ENCODE measurements around the gene OR52I1.
A peak's percentile ranks its signal among the peaks of the same experiment; 100 is the strongest.

Gene OR52I1

DNA sequence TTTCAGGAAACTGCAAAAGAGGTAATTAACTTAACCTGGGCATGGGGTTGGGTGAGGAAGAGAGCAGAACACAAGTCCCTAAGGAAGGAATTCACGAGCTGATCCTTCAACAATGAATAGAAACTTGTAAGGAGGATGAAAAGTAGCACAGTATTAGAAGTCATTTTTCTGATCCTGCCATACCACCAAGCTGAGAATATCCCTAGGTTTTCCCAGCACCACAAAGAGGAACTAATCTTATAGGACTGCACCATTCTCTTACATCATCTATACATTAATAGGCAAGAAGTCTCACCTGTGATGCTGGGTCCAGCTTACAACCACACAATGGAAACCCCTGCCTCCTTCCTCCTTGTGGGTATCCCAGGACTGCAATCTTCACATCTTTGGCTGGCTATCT is at the start of gene OR52I1:
OR52I1 (plus strand) TSS at position 301 of the 400 bp plus-strand sequence; CDS start at position 301, 0 bp downstream.
- no peak for DNase-seq

DNA sequence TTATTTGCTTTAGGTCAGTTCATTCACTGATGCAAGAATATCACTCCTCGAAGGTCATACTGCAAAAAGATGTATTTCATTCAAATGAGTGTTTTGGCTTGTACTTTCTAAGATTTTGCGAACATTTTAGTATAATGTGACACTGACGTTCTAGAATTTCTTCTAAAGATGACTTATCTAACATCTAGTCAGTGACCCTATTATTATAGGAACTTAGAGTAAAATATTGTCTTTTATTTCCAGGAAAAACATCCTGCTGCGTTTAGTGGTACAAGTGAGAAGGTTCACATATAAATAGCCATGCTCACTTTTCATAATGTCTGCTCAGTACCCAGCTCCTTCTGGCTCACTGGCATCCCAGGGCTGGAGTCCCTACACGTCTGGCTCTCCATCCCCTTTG is 48.9 kb upstream of the OR52I1 start, which contains the start of gene OR52M1:
OR52M1 (plus strand) TSS at position 301 of the 400 bp plus-strand sequence; CDS start at position 301, 0 bp downstream.
- no peak for DNase-seq

DNA sequence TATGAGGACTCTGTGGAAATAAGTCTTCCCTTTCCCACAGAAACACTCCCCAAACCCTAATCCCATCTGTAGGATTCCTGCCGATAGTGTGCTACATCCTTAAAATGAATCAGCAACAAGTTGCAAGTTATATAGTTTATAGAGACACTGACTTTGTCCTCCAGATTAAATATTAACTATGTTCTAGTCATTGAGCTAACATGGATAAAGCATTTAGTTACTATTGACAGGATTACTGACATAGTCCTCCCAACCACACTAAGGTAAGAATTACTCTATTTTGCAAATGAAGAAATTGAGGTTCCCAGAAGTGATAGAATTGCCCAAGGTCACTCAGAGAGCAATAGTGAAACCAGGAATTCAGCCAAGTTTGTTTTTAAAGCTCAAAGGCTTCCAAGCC is 47.0 kb upstream of the OR52I1 start:
- no peak for DNase-seq

- no peak for DNase-seq
Measured at GRCh38 chr11:4547416-4547815, 46.4 kb upstream of the OR52I1 start.

DNA sequence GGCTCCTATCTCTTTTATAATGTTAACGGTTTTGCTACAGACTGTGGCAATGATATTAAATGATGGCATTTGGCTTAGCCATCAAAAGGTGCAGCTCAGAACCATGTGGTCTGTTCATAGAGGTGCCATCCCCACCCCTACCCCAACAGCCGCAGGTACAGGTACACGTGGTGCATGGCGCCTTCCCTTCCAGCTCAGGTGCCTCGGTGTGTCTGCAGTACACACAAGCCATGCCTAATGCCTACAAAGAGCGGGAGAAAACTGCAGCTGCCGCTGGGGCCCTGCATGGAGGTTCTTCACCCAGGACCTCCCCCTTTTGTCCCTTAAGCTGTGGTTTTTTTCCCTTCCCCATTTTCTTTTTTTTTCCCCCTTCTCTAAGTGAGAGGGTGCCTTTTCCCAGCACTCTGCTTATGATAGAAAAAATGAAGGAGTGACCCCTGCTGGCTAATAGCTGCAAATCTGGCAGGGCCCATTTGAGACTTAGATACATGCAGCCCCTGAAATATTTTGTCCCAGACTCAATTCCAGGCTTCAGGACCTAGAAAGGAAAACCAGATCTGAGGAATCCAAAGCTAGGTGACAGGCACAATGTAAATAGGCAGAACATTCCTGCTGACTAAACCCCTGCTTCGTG is 42.4 kb upstream of the OR52I1 start:
- DNase-seq, result peak; percentile 2

DNA sequence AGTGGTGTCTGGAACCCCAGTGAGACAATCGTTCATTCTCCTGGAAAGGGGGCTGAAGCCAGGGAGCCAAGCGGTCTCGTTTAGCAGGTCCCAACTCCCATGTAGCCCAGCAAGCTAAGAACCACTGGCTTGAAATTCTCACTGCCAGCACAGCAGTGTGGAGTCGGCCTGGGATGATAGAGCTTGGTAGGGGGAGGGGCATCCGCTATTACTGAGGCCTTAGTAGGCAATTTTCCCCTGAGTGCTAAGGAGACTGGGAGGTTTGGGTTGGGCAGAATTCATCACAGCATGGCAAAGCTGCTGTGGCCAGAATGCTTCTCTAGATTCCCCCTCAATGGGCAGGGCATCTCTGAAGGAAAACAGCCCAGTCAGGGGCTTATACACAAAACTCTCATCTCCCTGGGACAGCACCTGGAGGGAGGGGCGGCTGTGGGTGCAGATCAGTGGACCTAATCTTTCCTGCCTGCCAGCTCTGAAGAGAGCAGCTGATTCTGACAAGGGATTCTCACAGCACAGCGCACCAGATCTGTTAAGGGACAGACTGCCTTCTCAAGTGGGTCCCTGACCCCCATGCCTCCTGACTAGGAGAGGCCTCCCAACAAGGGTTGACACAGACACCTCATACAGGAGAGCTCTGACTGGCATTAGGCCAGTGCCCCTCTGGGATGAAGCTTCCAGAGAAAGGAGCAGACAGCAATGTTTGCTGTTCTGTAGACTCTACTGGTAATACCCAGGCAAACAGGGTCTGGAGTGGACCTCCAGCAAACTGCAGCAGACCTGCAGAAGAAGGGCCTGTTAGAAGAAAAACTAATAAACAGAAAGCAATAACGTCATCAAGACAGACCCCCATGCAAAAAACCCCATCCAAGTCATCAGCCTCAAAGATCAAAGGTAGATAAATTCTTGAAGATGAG is 34.1 kb upstream of the OR52I1 start:
- DNase-seq, result no peak

DNA sequence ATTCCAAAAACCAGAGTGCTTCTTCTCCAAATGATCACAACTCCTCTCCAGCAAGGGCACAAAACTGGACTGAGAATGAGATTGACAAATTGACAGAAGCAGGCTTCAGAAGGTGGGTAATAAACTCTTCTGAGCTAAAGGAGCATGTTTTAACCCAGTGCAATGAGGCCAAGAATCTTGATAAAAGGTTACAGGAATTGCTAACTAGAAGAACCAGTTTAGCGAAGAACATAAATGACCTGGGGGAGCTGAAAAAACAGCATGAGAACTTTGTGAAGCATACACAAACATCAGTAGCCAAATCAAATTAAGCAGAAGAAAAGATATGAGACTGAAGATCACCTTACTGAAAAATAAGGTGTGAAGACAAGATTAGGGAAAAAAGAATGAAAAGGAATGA is 33.4 kb upstream of the OR52I1 start:
- DNase-seq, result no peak

DNA sequence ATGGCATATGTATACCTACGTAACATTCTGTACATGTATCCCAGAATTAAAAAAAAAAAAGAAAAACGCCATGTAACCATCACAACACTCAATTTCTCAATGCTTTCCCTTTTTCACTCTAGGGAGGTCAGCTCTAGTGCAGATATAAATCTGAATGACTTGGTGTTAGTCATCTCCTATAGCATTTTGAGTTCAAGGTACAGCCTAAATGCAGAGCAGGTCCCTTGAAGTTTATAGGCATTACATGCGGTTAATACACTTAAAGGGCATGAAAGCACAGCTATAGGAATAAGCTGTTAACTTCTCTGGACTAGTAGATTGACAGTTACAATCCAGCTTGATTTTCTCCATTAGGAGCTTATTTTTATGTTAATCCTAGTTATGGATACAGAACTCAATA is 28.5 kb upstream of the OR52I1 start:
- no peak for DNase-seq

DNA sequence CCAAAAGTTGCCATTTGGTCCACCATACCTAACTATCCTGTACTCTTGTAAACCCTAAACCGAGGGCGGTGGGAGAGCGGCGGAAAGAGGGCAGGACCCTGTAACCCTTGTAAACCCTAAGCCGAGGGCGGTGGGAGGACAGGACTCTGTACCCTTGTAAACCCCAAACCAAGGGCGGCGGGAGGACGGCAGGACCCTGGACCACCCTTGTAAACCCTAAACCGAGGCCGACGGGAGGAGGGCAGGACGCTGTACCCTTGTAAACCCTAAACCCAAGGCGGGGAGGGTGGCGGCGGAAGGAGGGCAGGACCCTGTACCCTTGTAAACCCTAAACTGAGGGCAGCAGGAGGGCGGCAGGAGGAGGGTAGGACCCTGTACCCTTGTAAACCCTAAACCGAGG is 24.8 kb upstream of the OR52I1 start:
- DNase-seq, result no peak

DNA sequence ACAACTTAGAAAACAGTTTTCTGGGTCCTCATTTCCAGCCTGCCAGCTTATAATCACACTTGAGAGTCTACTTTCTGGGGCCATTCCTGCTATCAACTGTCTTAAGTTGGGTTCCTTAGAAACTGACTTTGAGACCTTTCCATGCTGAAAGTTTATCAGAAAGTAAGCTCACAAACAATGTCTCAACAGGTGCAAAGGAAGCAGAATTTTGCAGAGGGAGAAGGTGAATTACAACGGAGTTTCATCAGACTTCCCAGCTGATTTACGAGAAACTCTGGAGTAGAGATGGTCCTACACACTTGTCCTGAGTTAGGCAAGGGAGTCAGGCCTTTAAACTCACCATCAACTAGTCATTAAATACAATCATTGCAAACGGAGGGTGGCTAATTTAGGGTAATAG is 17.0 kb upstream of the OR52I1 start:
- DNase-seq, result no peak

DNA sequence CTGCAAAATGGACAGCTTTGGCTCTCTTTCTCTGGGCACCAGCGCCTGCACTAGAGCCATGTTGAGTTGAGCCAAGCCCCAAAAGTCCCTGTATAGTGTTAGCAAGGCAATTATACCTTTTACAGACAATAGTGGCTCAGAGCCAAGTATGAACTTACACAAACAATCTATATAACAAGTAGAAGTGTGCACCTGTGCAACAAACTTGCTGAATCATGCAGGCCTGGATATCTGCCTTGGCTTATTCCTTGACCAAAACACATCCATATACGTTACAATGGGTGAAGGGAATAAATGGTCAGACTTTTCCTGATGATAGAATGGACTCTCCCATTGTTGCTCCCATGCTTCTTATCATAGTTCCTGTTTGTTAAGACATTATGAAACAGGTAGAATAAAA is 16.1 kb upstream of the OR52I1 start:
- no peak for DNase-seq

DNA sequence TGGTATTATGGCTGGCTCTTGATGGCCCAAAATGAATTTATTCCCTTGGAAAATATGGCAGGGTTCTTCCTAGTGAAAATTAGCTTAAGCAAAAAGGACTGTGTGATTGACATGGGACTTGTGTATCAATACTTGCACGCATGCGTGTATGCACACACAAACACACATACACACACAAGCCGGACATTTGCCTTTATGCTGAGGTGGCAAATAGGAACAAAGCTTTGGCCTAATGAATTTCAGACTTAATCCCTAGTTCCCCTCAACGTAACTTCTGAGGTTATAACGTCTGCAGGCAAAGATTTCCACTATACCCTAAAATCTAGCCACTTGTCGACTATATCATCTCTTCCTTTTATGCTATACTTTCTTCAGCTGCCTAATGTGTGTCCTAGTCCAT is 15.2 kb upstream of the OR52I1 start:
- no peak for DNase-seq

DNA sequence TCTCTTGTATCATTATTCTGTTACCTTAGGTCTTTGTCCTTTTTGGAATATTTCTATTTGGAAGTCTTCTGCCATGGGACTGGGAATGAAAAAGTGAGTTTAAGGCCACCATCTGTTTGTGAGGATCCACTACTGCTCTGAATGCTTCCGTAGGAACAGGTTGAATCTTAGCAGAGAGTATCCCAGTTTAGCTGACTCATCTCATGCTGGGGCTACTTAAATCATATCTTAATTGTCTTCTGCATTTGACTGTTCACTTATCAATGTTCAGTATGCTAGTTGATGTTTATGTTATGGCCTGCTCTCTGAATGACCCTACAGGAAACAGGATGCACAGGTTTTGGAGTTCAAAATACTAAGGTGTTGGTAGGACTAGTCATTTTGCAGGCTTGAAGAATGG is 13.7 kb upstream of the OR52I1 start:
- no peak for DNase-seq

DNA sequence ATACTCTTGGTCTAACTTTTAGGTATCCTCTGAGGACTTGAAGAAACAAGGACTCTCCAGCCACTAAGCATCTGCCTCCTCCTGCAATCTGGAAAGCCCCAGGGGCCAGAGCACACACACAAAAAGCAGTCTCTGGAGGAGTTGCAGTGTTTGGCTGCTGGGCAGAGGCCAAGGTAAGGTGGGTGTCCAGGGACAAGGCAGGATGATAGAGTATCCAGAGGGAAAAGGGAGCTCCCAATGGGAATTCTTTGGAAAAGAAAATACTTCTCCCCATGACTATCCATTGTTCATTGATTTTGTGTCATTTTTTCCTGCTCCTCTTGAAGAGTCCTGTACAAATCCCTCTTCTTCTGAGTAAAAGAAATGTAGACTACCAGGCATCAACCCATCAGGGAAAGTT is 12.4 kb upstream of the OR52I1 start, which contains the start of gene OR52I2:
OR52I2 (plus strand) TSS at position 301 of the 400 bp plus-strand sequence.
- no peak for DNase-seq

- no peak for DNase-seq
Measured at GRCh38 chr11:4589017-4589416, 4.8 kb upstream of the OR52I1 start.

GRCh38 chr11:4605057-4605456 is 11.2 kb downstream of the OR52I1 start:
- no peak for DNase-seq

- DNase-seq, result no peak
Measured at GRCh38 chr11:4606231-4607015, 12.6 kb downstream of the OR52I1 start.

DNA sequence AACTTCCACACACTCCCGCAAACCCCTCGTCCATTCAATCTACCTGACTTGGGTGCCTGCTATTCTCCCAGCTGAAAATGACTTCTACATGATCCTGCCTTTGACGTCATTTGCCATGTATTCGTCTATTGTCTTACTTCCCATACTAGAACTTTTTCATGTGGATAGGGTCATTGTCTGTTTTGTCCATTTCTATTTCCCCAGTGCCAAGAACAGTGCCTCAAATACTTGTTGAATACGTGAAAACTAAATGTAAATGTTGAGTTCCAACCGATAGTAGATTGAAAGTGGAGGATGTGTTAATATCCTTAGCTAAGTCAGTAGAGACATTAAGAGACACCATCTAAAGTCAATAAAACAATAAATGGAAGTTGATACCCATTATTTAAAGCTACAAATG is 13.3 kb downstream of the OR52I1 start:
- no peak for DNase-seq

DNA sequence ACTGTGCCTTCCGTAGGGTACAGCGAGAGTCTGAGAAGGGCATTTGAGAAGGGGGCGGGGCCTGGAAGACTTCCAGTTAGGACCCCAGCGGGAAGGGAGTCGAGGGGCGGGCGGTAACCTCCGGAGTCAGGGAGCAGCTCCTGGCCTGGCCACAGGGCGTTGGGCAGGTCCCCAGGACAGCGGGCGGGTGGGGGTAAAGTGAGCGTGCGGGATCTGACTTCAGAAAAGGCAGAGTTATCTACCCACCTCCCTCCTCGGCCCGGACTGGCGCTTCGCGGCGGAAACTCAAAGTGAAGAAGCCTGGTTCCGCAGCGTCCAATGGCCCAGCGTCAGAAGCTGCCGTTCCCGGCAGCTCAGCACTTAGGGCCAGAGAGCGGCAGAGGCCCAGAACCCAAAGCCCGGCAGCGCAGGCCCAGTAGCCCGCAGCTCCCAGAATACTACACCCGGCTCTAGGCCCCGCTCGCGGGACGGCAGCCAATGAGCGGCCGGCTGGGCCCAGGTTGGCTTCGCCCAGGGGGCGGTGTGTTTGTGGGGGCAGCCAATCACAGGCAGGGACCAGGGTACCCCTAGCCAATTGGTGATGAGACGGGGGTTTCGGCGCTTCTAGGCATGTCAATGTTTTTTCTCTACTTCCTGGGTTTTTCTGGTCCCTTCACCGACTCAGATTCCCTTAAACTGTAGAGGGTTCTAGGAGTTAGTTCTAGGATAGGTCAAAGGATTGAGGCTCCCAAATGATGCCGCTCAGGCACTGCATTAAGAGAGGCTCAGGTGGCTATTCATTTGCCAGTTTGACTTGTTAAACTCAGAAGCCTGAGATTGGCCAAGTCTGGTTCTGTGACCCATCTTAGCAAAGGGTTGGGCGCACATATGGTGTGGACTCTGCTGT is 14.2 kb downstream of the OR52I1 start, which contains the start of gene TRIM68:
TRIM68 (minus strand) TSS at position 451 of the 886 bp plus-strand sequence. CDS start 2,727 bp downstream, outside the sequence.
- DNase-seq, result peak; percentile 95

DNA sequence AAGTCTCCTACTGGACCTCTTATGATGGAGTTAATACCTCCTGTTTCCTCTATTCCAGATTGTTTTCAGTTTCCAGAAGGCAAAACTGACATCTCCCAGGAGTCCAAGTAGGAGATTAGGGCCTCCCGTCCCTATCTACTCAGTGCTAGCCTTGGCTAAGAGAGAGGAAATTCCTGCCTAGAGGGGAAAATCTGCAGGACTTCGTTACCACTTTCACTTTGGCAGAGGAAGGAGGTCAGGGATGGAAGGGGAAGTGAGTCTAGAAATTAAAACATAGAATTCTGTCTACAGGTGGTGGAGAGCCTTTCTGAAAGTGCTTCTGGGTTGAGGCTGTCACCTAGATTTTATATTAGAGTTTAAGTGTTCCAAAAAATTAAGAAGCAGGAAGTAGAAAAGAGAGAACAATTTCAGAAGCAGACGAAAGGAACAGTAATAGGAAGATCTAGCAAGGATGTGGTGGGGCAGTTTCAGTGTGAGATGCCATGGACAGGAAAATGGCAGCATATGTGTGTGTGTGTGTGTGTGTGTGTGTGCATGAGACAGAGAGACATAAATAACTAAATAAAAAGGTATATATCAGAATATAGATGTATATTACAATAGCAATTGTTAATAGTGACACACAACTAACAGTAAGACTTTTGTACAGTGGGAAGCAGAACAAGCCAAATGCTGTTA is 16.6 kb downstream of the OR52I1 start:
- peak; percentile 39 for DNase-seq

- no peak for DNase-seq
Measured at GRCh38 chr11:4611986-4612385, 18.1 kb downstream of the OR52I1 start.

Measured in CD4-positive, alpha-beta T cell treated with Interleukin-6 for 4 hours (primary cell).